ENCODE results near the gene CCDC169. TPM values are rescaled to one million over a fixed set of nuclear protein-coding genes. Genes with fewer than 3 reads are reported as not detected.

Gene CCDC169
- total RNA-seq, 4 donors from 2014 or later = 0.48 to 0.55 TPM; not detected in 2

GRCh38 chr13:36214163-36214921, 83.3 kb downstream of the CCDC169 start, which contains the start of gene SOHLH2:
SOHLH2 (minus strand) TSS chr13:36214556; CDS start chr13:36214526, 30 bp downstream.
- H3K4me1 ChIP-seq = no peaks in the 10 kb centered on the region
- no peaks in the 10 kb centered on the region for H3K9me3 ChIP-seq
- WGBS, 2 donors (ENCODE audit: low coverage in 1 of 2) = 75 to 92% methylated on average over 12 to 53 of the region's 53 CpGs
- in situ Hi-C loops (cut with MboI; ENCODE audit: low pct_ligation_motif_present in 1 of 4, low pct_unique_long_range_greater_than_20kb in 1 of 4, low sequenced_read_pairs in 3 of 4) = no loop called here
- H3K27me3 ChIP-seq = no peaks in the 10 kb centered on the region
- TF ChIP-seq CTCF (IDR thresholded peaks at IDR 0.05) (no peak), EP300 (IDR thresholded peaks at IDR 0.05; ENCODE audit: low read depth) (no peak), POLR2A (IDR thresholded peaks at IDR 0.05) (no peak), POLR2AphosphoS5 (IDR thresholded peaks at IDR 0.05) (no peak)
- no peaks in the 10 kb centered on the region for H3K36me3 ChIP-seq
- no peak within 1 kb of the TSS for H3K4me3 ChIP-seq
- DNase-seq = no peak
- no peak within 1 kb of the TSS for H3K27ac ChIP-seq
- intact Hi-C loops (cut with DNase I; ENCODE audit: low total_unique reads) = no loop called here

- DNase-seq = no peak
- H3K4me1 ChIP-seq = no peaks in the 10 kb centered on the region
- intact Hi-C loops (cut with DNase I; ENCODE audit: low total_unique reads) (no loop called here), in situ Hi-C loops (cut with MboI; ENCODE audit: low pct_ligation_motif_present in 1 of 4, low pct_unique_long_range_greater_than_20kb in 1 of 4, low sequenced_read_pairs in 3 of 4) (no loop called here)
- TF ChIP-seq POLR2AphosphoS5 (IDR thresholded peaks at IDR 0.05) (no peak), CTCF (IDR thresholded peaks at IDR 0.05) (no peak), POLR2A (IDR thresholded peaks at IDR 0.05) (no peak), EP300 (IDR thresholded peaks at IDR 0.05; ENCODE audit: low read depth) (no peak)
- no peak overlapping the region for H3K27ac ChIP-seq
- no peak overlapping the region for H3K4me3 ChIP-seq
- H3K9me3 ChIP-seq = no peaks in the 10 kb centered on the region
- 69 to 86% methylated on average over 1 to 3 of the region's 3 CpGs for WGBS, 2 donors (ENCODE audit: low coverage in 1 of 2)
- H3K27me3 ChIP-seq = no peaks in the 10 kb centered on the region
- no peaks in the 10 kb centered on the region for H3K36me3 ChIP-seq
Measured at GRCh38 chr13:36212789-36213188, 84.8 kb downstream of the CCDC169 start.

- H3K27ac ChIP-seq = no peak overlapping the region
- no peak overlapping the region for H3K4me3 ChIP-seq
- H3K27me3 ChIP-seq = no peaks in the 10 kb centered on the region
- no peaks in the 10 kb centered on the region for H3K9me3 ChIP-seq
- no peak for DNase-seq
- in situ Hi-C loops (cut with MboI; ENCODE audit: low pct_ligation_motif_present in 1 of 4, low pct_unique_long_range_greater_than_20kb in 1 of 4, low sequenced_read_pairs in 3 of 4) = no loop called here
- H3K36me3 ChIP-seq = no peaks in the 10 kb centered on the region
- WGBS, 2 donors (ENCODE audit: low coverage in 1 of 2) = 60 to 67% methylated on average over 2 to 4 of the region's 4 CpGs
- no peak for TF ChIP-seq EP300 (IDR thresholded peaks at IDR 0.05; ENCODE audit: low read depth)
- TF ChIP-seq POLR2AphosphoS5 (IDR thresholded peaks at IDR 0.05) = no peak
- no peak for TF ChIP-seq CTCF (IDR thresholded peaks at IDR 0.05)
- TF ChIP-seq POLR2A (IDR thresholded peaks at IDR 0.05) = no peak
- intact Hi-C loops (cut with DNase I; ENCODE audit: low total_unique reads) = no loop called here
- no peaks in the 10 kb centered on the region for H3K4me1 ChIP-seq
Measured at GRCh38 chr13:36211567-36211966, 86.0 kb downstream of the CCDC169 start.

GRCh38 chr13:36210738-36211137, 86.9 kb downstream of the CCDC169 start:
- WGBS, 2 donors (ENCODE audit: low coverage in 1 of 2) = 73 to 76% methylated on average over 4 of the region's 4 CpGs
- DNase-seq = no peak
- no peak overlapping the region for H3K27ac ChIP-seq
- H3K36me3 ChIP-seq = no peaks in the 10 kb centered on the region
- no peaks in the 10 kb centered on the region for H3K27me3 ChIP-seq
- TF ChIP-seq POLR2A (IDR thresholded peaks at IDR 0.05) = no peak
- no peak overlapping the region for H3K4me3 ChIP-seq
- H3K4me1 ChIP-seq = no peaks in the 10 kb centered on the region
- intact Hi-C loops (cut with DNase I; ENCODE audit: low total_unique reads) = no loop called here
- in situ Hi-C loops (cut with MboI; ENCODE audit: low pct_ligation_motif_present in 1 of 4, low pct_unique_long_range_greater_than_20kb in 1 of 4, low sequenced_read_pairs in 3 of 4) = no loop called here
- H3K9me3 ChIP-seq = no peaks in the 10 kb centered on the region
